GM19372 (cell line): Measurements from ENCODE around the gene KCNN1.
"Not testable (repeated sequence)": the region's sequence is repeated elsewhere in the genome, so short reads cannot be mapped to it uniquely, and the experiment has no call there.

ENCODE experiments used
- ATAC-seq: cut with Tn5 transposase; IDR thresholded peaks from one replicate; pipeline ENCODE4 v1.9.1; 2021; ENCODE audit warnings: mild to moderate bottlenecking, low read depth, moderate library complexity; ENCODE audit not compliant: unreplicated experiment

The KCNN1 gene

DNA sequence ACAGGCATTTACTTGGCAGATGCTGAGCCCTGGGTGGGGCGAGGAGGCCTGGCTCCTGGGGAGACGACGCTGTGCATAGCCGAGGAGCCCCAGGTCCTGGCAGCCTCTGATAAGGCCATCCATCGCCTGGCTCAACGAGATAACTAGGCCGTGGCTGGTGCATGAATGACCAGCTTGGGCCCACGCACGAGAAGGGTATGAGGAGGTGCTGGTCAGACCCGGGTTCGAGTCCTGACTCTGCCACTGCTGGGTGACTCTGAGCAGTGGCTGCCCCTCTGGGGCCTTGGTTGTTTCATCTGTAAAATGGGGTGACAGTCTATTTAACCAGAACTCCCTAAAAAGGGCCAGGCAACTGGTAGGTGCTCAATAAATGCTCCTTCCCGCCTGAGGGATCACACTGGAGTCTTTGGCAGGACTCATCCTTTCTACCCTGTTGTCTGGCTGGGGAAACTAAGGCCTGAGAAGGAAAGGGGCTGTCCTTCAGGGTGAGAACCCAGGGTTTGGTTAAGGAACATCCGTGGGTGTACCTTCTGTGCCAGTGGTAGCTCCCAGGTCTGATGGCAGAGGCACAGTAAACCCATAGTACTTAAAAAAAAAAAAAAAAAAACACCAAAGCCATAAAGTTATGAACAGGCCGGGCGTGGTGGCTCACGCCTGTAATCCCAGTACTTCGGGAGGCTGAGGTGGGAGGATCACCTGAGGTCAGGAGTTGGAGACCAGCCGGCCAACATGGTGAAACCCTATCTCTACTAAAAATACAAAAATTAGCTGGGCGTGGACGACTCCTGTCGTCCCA lies 33.0 kb downstream of the KCNN1 start:
- ATAC-seq = no peak

DNA sequence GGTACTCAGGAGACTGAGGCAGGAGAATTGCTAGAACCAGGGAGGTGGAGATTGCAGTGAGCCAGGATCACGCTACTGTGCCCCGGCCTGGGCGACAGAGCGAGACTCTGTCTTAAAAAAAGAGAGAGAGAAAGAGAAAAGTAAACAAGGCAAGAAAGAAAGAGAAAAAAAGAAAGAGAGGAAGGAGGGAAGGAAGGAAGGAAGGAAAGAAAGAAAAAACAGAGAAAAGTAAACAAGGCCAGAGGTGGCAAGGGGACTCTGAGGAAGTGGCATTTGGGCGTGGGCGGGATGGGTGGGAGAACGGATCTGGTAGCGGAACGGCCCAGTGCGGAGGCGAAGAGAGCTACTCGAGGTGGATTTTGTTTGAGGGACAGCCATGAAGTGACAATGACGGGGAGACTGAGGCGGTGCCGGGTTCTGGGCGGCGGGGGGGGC lies 33.6 kb downstream of the KCNN1 start:
- ATAC-seq = no peak

DNA sequence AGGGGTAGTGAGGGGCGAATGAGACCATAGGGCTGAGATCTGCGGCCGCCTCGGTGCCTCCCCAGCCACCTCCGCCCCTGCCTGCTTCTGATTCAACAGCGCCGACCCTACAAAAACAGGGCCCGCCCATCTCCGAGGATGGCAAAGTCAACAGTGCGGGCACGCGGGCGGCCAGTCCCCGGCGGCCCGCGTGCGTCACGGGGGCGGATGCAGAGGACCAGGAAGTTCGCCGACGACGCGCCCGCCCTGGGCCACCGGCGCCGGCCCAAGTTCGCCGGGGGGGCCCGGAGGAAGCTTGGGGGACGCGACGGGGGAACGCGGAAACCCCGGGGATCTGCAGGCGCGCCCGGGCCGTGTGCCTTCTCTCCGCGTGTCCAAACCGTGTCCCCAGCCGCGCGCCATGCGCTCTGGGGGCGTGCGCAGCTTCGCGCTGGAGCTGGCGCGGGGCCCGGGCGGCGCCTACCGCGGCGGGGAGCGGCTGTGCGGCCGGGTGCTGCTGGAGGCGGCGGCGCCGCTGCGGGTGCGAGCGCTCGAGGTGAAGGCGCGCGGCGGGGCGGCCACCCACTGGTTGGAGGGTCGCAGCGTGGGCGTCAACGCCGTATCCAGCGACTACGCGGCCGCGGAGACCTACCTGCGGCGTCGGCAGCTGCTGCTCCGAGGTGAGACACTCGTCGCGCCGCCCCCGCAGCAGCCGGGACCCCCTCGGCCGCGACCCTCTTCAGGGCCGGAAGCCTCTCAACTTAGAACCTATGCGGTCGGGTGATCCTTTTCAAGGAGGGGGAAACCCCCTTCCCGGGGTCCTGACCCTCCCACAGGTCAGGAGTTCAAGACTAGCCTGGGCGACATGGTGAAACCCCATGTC lies 34.2 kb downstream of the KCNN1 start:
- ATAC-seq = peak; percentile 70

DNA sequence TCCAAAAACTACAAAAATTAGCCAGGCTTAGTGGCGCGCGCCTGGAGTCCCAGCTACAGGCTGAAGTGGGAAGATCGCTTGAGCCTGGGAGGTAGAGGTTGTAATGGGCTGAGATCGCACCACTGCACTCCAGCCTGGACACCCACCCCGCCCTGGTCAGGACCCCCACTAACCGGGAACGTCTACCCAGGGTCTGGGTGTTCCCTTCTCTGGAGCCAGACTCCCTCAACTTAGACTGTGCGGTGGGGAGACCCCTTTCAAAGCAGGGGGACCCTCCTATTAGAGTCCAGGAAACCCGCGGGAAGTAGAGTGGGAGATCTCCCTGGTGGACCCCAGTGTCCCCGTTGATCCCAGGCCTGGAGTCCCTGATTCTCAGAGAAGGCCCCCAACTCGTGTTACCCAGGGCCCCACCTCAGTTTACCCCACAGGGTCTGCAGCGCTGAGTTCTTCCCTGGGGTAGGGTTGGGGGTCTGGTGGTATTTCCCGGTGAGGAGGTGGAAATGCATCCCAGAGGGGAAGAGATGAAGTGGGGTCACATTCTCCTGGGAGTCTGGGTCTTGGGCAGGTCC lies 35.0 kb downstream of the KCNN1 start:
- no peak for ATAC-seq

DNA sequence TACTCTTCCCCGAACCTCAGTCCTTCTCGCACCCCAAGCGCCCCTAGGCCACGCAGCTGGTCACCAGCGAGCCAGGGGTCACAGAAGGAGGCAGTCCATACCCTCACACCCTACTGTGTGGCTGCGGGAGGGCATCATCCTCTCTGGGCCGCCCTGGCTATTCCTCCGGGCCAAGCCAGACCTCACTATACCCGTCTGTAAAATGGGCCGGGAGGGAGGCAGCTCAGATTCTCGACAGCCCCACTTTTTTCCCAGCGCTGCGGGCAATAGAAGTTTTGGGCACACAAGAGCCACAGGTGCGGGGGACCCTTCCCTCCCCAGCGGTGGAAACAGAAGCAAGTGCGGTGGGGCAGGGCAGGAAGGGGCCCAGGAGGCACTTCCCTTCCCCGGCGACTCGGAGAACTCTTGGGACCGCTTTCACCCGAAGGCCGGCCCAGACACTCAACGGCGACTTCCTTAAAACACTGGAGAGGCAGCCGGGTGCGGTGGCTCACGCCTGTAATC lies 35.5 kb downstream of the KCNN1 start:
- ATAC-seq = no peak

DNA sequence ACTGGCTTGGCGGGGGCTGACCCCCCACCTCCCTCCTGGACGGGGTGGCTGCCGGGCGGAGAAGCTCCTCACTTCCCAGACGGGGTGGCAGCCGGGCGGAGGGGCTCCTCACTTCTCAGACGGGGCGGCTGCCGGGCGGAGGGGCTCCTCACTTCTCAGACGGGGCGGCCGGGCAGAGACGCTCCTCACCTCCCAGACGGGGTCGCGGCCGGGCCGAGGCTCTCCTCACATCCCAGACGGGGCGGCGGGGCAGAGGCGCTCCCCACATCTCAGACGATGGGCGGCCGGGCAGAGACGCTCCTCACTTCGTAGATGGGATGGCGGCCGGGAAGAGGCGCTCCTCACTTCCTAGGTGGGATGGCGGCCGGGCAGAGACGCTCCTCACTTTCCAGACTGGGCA lies 38.8 kb downstream of the KCNN1 start:
- ATAC-seq = not testable (repeated sequence)

DNA sequence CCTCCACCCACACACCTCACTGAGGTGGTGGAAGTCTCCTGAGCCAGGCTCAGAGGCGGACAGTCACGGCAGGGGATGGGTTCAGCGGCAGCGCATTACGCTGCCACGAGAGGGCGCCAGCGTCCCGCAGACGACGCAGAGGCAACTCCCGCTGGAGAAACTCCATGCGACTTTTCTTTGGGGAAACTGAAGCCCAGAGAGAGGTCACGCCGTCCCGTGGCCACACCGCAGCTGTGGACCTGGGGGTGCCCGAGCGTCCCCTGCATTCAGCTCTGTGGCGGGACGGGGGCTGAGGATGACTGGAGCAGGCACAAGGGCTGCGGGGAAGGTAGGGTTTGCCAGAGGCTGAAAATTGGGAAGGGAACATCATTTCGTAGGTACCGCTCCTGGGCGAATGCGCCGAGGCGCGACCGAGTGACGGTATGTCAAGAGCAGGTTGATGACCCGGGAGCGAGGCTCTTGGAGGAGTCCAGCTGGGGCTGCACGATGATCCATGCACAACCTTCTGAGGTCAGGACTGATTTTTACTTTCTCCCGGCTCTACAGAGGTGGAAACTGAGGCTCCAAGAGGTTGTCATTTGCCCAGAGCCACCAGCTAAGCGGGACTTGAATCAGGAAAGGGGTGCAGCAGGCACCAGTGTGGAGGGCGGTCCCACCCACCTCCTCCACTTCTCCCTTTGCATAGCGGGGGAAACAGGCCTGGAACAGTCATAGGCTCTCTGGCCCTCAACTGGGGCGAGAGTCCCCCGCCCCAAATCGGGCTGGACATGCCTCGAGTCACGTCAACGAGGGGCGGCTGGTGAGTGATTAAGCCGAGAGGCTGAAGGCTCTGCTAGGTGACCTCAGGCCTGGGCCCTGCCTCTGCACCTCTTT lies 40.4 kb downstream of the KCNN1 start:
- no peak for ATAC-seq

DNA sequence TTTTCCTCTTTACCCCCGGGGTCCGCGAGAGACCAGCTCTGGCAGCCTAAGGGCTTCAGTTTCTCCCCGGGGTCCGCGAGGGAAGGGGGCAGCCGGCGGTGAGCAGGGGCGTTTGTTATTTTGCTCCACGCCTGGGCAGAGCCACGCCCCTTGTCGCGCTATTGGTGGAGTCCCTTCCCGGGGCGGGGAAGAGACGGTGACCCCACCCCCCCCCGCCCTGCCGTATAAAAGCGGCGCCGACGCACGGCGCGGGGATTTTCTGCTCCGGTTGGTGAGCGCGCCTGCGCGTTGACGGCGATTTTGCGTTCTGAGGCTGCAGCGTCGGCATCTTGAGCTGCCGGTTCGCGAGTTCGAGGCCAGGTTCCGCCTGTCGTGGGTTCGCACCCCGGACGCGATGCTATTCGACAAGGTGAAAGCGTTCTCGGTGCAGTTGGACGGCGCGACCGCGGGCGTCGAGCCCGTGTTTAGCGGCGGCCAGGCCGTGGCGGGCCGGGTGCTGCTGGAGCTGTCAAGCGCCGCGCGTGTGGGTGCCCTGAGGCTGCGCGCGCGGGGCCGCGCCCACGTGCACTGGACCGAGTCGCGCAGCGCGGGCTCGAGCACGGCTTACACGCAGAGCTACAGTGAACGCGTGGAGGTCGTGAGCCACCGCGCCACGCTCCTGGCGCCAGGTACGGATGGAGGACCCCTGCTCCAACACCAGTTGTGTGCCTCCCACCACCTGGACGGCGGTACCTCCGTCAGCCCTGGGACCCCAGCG lies 41.2 kb downstream of the KCNN1 start, which contains the start of gene ARRDC2:
Gene ARRDC2 (plus strand): TSS at position 254 of the 757 bp plus-strand sequence. CDS start 141 bp downstream, at position 395.
- ATAC-seq = no peak

DNA sequence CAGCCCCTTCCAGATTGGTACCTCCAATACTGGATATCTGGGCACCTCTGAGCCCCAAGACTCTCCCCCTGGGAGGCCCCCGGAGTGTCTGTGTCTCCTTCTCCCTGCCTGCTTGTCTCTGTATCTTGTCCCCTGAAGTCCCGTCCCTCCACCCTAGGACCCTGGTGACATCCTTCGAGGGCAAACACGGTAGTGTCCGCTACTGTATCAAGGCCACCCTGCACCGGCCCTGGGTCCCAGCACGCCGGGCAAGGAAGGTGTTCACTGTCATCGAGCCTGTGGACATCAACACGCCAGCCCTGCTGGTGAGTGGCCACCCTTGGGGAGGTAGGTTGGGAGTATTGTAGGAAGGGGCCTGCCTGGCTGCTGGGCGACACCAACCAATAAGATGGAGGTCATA lies 41.9 kb downstream of the KCNN1 start:
- ATAC-seq = no peak

DNA sequence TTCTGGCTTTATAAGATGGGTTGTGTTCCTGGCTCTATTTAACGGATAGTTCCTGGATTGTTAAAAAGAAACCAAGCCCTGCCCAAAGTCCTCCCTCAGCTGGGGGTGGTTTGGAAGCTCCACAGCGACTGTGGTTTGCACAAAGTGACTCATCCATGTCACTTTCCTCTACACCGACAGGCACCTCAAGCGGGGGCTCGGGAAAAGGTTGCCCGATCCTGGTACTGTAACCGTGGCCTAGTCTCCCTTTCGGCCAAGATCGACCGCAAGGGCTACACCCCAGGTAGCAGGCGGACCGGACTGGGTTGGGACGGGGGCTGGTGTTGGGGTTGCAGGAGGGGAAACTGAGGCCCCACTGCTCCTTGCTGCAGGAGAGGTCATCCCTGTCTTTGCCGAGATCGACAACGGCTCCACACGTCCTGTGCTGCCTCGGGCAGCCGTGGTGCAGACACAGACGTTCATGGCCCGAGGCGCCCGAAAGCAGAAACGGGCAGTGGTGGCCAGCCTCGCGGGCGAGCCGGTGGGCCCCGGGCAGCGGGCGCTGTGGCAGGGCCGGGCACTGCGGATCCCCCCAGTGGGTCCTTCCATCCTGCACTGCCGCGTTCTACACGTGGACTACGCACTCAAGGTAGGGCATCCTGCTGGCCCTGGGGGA lies 42.6 kb downstream of the KCNN1 start:
- ATAC-seq = no peak

DNA sequence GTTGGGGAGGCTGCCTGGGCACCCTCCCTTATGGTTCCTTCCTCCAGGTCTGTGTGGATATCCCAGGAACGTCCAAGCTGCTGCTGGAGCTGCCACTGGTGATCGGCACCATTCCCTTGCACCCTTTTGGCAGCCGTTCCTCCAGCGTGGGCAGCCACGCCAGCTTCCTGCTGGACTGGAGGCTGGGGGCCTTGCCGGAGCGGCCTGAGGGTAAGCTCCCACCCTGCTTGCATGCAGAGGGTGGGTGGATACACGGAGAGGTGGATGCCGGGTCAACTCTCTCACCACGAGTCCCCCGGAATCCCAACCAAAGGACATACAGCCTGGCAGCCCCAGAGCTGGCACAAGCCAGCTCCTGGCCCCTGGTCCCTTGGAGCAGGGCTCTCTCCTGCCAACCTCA lies 43.2 kb downstream of the KCNN1 start:
- ATAC-seq = no peak

DNA sequence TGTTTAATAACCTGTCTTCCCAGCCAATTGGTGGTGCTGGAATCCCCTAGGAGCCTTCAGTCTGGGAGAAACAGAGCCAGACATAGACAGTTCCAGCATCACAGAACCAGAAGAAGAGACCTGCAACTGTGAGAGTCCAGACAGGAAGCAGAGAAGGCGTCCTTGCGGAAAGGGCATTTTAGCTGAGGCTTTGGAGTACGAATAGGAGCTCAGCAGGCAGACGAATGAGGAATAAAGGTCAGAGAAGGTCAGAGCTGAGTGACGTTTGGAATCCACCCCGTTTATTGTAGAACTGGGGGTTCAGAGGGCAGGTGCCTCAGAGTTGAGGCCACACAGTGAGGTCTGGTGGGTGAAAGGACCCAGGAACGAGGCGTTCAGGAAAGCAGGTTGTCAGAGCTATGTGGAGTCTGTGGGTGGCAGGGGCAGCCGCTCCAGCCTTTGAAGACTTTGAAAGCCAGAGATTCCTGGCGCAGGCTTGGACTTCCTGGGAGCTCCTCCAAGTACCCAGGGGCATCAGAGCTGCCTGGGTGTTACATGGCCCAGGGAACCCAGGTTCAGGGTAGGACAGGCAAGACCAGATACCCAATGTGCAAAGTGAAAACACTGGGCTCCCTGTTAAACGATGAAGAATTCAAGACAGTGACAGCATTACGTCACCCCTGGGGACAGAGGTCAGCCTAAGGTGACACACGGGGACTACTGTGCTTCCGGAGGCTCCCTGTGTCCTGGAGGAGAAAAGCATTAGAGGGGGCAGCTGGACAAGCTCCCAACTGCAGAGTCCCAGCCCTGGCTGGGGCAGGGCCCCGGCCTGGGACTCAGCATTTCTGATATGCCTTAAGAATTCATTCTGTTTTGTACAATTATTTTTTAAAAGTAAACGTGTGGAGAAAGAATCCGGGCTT lies 46.6 kb downstream of the KCNN1 start:
- no peak for ATAC-seq

DNA sequence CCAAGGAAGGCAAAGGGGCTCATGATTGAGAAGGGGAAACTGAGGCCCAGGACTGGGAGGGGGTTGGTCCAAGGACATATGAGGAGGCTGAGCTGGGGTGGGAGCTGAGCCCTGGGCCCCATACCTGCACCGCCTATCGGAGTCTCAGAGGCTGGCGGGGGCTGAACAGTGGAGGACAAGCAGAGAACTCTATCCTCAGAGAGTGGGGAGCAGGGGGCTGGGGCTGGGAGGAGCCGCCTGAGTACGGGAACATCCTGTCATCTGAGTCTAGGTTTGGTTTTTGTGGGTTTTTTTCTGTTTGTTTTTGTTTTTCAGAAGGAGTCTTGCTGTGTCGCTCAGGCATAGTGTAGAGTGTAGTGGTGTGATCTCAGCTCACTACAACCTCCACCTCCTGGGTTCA lies 47.3 kb downstream of the KCNN1 start:
- ATAC-seq = no peak

DNA sequence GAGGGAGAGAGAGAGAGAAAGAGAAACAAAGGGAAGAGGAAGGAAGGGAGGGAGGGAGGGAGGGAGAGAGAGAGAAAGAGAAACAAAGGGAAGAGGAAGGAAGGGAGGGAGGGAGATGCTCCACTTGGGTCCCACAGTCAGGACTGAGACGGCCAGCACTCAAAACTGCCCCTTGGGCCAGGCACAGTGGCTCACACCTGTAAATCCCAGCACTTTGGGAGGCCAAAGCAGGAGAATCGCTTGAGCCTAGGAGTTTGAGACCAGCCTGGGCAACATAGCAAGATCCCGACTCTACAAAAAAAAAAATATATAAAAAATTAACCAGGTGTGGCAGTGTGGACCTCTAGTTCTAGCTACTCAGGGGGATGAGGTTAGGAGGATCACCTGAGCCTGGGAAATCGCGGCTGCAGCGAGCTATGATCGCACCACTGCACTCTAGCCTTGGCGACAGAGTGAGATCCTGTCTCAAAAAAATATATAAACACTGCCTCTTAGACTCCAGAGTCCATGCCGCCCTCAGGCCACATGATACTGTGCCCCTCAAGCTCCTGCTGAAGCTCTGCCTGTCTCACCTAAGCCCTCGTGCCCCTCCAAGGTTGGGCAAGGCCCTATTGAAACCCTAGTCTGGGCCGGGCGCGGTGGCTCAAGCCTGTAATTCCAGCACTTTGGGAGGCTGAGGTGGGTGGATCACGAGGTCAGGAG lies 49.5 kb downstream of the KCNN1 start:
- no peak for ATAC-seq

DNA sequence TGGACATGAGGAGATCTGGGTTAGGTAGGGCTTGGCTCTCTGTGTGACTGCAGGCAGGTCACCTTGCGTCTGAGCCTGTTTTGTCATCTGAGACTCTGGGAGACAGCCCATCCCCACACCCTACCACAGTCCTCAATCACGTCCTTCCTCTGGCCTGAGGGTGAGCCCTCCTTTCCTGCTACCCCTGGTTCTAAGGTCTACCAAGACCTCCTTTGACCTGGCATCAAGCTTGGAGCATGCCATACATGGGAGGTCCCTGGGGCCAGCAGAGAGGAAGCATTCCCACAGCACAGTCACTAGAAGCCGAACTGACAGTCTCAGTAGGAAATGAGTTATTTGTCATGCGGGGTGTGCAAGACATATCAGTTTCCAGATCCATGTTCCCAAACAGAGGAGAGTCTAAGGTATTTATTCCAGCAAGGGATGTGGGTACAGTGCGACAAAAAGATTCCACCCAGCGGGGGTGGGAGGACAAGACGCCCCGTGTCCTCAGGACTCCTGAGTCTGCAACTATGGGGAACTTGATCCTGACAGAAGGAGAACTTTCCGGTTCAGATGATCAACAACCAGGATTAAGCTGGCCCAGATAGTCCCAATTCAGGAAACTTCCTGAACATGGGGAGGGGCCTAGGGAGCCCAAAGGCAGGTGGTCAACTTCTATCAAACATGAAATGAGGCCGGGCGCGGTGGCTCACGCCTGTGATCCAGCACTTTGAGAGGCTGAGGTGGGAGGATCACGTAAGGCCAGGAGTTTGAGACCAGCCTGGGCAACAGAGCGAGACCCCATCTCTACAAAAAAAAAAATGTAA lies 50.6 kb downstream of the KCNN1 start:
- no peak for ATAC-seq
